ENCODE results near the gene RASSF3.
"Not testable (repeated sequence)": the region's sequence is repeated elsewhere in the genome, so short reads cannot be mapped to it uniquely, and the experiment has no call there.

RASSF3 gene

DNA sequence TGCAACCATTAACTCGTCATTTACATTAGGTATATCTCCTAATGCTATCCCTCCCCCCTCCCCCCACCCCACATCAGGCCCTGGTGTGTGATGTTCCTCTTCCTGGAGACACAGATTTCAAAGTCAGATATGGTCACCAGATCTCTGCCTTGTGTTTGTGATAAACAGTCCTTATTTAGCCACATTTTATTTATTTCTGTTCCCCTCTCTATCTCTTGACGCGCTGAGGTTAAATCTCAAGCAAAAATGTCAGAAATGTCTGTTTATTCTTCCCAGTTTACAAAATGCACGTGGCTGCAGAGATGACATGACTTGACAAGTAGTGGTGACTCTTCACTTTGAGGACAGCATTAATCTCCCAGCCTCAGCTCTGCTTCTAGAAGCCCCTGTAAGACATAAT lies 11.5 kb upstream of the RASSF3 start:
- no peak for DNase-seq (ENCODE audit: low spot score)

DNA sequence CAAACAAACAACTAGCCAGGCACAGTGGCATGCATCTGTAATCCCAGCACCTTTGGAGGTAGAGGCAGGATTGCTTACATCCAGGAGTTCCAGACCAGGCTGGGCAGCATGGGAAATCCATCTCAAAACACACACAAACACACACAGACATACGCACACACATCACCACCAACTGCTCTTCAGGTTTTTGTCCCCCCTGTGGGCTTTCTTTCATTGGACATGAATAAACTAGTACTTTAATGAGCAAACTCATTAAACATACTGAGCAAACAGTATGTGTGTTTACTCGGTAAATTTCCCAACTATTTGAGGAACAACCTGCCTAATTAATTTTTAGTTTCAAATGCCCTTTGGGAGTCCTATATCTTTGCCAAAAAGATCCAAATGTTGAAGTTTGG lies 10.1 kb upstream of the RASSF3 start:
- no peak for DNase-seq (ENCODE audit: low spot score)

GRCh38 chr12:64603183-64603841 lies 7.0 kb upstream of the RASSF3 start:
- no peak for DNase-seq (ENCODE audit: low spot score)

- no peak for DNase-seq (ENCODE audit: low spot score)
Observed at GRCh38 chr12:64608901-64609535, 1.3 kb upstream of the RASSF3 start.

GRCh38 chr12:64609536-64610078 lies 688 bp upstream of the RASSF3 start:
- no peak for DNase-seq (ENCODE audit: low spot score)

DNA sequence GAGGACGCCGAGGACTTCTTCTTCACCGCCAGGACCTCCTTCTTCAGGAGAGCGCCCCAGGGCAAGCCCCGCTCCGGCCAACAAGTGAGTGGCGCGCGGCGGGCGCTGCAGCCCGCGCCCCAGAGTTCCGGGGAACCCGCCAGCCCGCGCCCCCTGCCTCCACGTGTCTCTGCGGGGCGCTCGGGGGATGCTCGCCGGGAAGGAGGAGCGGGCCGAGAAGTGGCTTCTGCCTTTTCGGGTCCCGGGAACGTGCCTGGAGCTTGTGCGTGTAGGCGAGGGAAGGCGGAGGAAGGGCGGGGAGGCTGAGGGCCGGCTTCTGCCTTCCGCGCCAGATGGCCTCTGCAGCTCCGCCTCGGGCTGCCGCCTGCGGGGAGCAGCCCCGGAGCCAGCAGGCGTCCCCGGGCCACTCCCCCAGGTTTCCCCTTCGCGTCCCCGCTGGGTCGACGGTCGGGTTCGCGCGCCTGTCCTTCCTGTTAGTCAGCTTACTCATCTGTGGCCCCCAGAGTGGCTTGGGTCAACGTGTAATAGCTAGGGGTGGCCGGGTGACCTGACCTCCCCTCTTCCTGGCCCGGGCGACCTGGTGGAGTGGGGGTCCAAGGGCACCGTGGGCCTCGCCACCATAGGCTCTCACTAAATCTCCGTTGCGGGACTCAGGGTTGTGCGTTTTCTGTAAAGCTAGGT lies 505 bp downstream of the RASSF3 start:
- DNase-seq (ENCODE audit: low spot score), result peak; percentile 79

GRCh38 chr12:64611341-64612284 lies 1.3 kb downstream of the RASSF3 start:
- DNase-seq (ENCODE audit: low spot score), result peak; percentile 66

DNA sequence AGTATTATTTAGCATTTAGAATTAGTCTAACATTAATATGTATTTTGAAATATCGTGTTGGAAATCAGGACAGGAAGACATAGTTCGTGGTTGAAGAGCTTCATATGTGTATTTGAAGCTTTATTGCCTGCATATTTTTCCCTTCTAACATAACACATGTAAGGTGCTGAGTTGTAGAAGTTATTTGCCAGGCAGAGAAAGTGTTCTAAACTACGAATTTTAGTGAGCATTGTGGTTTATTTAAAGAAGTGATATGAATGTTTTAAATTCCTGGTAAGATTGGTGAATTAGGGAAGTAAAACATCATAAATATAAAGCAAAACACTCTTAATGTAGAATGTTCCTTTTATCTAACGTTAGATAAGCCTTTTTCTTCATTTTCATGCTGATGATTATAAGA lies 2.5 kb downstream of the RASSF3 start:
- DNase-seq (ENCODE audit: low spot score), result no peak

DNA sequence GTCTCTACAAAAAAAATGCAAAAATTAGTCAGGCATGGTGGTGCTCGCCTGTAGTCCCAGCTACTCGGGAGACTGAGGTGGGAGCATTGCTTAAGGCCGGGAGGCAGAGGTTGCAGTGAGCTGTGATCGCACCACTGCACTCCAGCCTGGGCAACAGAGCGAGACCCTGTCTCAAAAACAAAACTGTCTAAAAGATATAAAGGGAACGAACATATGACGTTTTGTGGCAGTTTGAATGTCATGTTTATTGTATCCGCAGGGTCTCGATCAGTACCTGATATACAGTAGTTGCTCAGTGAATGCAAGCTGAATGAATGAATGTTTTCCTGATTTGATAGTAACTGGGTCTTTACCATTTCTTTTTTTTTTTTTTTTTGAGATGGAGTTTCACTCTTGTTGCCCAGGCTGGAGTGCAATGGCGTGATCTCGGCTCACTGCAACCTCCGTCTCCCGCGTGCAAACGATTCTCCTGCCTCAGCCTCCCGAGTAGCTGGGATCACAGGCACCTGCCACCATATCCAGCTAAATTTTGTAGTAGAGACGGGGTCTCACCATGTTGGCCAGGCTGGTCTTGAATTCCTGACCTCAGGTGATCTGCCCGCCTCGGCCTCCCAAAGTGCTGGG lies 3.6 kb downstream of the RASSF3 start:
- DNase-seq (ENCODE audit: low spot score), result not testable (repeated sequence)

- no peak for DNase-seq (ENCODE audit: low spot score)
Observed at GRCh38 chr12:64616201-64616600, 5.9 kb downstream of the RASSF3 start.

- DNase-seq (ENCODE audit: low spot score), result no peak
Observed at GRCh38 chr12:64618953-64619590, 8.8 kb downstream of the RASSF3 start.

DNA sequence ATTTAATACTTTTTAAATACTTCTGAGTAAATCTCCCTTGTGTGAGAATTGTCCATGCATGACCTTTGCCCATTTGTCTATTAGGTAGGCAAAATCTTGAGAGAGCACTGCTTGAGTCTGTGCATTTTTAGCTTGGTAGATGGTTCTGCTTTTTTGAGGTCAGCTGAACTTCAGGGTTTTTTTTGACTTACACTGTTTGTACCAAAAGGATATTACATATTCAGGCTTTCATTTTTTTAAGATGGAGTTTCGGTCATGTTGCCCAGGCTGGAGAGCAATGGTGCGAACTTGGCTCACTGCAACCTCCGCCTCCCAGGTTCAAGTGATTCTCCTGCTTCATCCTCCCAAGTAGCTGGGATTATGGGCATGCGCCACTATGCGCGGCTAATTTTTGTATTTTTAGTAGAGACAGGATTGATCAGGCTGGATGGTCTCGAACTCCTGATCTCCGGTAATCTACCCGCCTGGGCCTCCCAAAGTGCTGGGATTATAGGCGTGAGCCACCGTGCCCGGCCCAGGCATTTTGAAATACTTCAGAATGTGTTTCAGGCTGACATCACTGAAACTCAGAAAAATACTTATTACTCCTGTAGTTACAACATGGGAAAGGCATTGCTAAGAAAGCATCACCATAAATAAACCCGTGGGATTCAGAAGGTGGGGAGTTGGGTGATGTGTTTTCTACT lies 11.1 kb downstream of the RASSF3 start:
- no peak for DNase-seq (ENCODE audit: low spot score)

DNA sequence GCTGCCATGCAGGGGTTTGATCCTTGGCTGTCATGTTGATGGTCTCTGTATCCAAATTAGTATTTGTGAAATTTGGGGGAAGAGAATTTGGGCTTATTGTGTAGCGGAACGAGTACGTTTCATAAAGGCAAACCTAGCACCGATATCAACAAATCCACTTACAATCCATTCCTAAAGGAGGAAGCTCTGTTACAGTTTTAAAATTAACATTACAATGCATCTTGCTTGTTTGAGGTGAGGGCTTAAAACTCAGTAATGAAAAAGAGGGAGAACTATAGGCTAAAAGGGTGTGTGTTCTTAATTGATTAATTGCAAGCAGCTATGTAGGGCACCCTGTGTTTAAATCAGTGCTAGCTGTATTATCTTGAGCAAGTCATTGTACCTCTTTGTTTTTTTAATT lies 13.7 kb downstream of the RASSF3 start:
- no peak for DNase-seq (ENCODE audit: low spot score)

DNA sequence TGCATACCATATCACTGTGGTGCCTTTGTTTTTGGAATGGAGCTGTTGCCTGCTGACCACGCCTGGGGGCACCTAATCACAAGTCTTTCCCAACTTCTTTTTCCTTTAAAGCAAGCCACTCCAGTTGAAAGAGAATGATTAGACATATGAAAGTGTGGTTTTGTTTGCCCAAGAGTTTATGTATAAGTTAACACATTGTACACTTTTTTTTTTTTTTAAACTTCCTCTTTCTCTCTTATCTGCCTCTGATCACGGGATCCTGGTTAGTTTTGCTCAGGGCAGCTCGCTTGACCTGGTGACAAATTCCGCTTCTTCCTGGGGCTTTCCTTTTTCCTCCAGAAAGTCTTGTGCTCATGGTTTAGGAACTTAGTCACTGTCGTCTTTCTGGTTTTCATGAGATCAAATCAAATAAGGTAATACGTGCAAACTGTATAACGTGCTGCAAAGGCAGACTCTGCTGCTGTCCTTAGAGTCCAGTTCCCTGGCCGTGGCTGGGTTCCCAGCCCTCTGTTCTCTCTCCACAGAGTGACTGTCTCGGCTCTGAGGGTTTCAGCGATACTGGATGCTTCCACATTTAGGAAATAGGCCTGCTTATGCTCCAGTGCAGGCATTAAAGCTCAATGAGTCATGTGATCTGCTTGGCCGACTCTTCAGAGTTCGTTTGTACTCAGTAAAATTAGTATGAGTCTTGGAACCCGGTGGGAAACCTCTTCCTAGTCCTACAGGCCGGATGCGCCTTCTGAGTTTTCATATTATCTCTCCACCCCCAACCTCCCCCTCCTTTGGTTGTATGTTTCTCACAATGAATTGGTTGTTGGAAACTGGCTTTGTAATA lies 15.2 kb downstream of the RASSF3 start:
- DNase-seq (ENCODE audit: low spot score), result no peak

- not testable (repeated sequence) for DNase-seq (ENCODE audit: low spot score)
Observed at GRCh38 chr12:64626588-64626987, 16.3 kb downstream of the RASSF3 start.

- DNase-seq (ENCODE audit: low spot score), result no peak
Observed at GRCh38 chr12:64627771-64628170, 17.5 kb downstream of the RASSF3 start.

DNA sequence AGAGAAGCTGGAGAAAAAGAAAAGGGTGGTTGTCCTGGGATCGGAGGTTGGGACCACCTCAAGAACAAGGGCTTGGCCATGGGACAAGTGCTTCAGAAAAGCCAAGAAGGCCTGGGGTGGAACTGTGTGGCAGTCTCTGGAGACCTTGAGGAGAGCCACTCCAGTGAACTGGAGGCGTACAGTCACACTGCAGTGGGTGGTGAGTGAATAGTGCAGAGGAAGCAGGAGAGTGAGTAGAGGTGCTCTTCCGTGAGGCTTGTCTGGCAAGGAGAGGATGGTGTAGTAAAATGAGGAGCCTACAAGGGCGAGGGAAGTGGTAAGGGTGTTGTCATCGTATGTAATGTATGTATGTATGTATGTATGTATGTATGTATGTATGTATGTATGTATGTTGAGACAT lies 20.9 kb downstream of the RASSF3 start:
- no peak for DNase-seq (ENCODE audit: low spot score)

DNA sequence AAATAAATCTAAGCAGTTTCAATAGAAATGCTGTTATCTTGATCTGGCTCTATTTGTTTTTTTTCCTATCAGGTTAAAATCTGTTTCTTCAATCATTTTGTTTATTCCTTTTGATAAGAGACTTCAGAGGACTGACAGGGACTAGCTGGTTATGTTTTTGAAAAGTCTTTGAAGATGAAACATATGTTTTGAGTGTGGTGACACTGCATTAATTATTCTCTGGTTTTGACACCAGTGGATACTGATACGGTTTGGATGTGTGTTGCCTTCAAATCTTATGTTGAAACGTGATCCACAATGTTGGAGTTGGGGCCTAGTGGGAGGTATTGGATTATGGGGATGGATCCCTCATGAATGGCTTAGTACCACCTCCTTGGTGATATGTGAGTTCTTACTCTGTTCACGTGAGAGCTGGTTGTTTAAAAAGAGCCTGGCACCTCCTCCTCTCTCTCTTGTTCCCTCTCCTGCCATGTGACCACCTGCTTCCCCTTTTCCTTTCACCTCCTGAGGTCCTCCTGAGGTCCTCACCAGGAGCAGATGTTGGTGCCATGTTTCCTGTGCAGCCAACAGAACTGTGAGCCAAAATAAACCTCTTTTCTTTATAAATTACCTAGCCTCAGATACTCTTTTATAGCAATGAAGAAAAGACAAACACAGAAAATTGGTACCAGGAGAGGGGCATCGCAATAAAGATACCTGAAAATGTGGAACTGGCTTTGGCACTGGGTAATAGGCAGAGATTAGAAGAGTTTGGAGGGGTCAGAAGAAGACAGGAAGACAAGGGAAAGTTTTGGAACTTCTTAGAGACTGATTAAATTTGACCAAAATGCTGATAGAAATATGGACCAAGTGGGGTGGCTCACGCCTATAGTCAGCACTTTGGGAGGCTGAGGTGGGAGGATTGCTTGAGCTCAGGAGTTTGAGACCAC lies 23.0 kb downstream of the RASSF3 start:
- DNase-seq (ENCODE audit: low spot score), result no peak
